ENCODE data around the gene TMBIM6. TPM values are rescaled to one million over a fixed set of nuclear protein-coding genes. Genes with fewer than 3 reads are reported as not detected.

Gene TMBIM6
- total RNA-seq, 4 donors from 2014 or later, result 201 to 298 (median 263) TPM

- intact Hi-C loops (cut with DNase I; ENCODE audit: low total_unique reads), result no loop called here
- DNase-seq, result no peak
- Histone ChIP-seq H3K9me3 (no peaks in the 10 kb centered on the region), H3K27ac (peak overlapping the region in 1 of 2 donors; percentile 23), H3K36me3 (no peaks in the 10 kb centered on the region), H3K27me3 (no peaks in the 10 kb centered on the region), H3K4me3 (no peak overlapping the region), H3K4me1 (no peaks in the 10 kb centered on the region)
- TF ChIP-seq CTCF (IDR thresholded peaks at IDR 0.05) (no peak), POLR2A (IDR thresholded peaks at IDR 0.05) (no peak)
Measured at GRCh38 chr12:49783917-49784676, 42.7 kb downstream of the TMBIM6 start.

- Histone ChIP-seq H3K27ac (no peak overlapping the region), H3K4me1 (no peaks in the 10 kb centered on the region), H3K9me3 (no peaks in the 10 kb centered on the region), H3K27me3 (no peaks in the 10 kb centered on the region), H3K36me3 (no peaks in the 10 kb centered on the region), H3K4me3 (no peak overlapping the region)
- intact Hi-C loops (cut with DNase I; ENCODE audit: low total_unique reads), result no loop called here
- DNase-seq, result no peak
- TF ChIP-seq CTCF (IDR thresholded peaks at IDR 0.05), result no peak
- TF ChIP-seq POLR2A (IDR thresholded peaks at IDR 0.05), result no peak
Measured at GRCh38 chr12:49784756-49785409, 43.5 kb downstream of the TMBIM6 start.

- Histone ChIP-seq H3K4me1 (no peaks in the 10 kb centered on the region), H3K27ac (no peak overlapping the region), H3K36me3 (no peaks in the 10 kb centered on the region), H3K4me3 (no peak overlapping the region), H3K9me3 (no peaks in the 10 kb centered on the region), H3K27me3 (no peaks in the 10 kb centered on the region)
- intact Hi-C loops (cut with DNase I; ENCODE audit: low total_unique reads), result no loop called here
- TF ChIP-seq CTCF (IDR thresholded peaks at IDR 0.05) (no peak), POLR2A (IDR thresholded peaks at IDR 0.05) (no peak)
- no peak for DNase-seq
Measured at GRCh38 chr12:49787672-49788071, 46.3 kb downstream of the TMBIM6 start.

- H3K9me3 ChIP-seq, result no peaks in the 10 kb centered on the region
- H3K4me1 ChIP-seq, result no peaks in the 10 kb centered on the region
- no peak for DNase-seq
- no peak overlapping the region for H3K4me3 ChIP-seq
- TF ChIP-seq POLR2A (IDR thresholded peaks at IDR 0.05) (no peak), CTCF (IDR thresholded peaks at IDR 0.05) (no peak)
- H3K27ac ChIP-seq, result no peak overlapping the region
- intact Hi-C loops (cut with DNase I; ENCODE audit: low total_unique reads), result no loop called here
- no peaks in the 10 kb centered on the region for H3K36me3 ChIP-seq
- no peaks in the 10 kb centered on the region for H3K27me3 ChIP-seq
Measured at GRCh38 chr12:49789992-49790391, 48.6 kb downstream of the TMBIM6 start.
